ENCODE measurements around the gene GOLIM4. TPM values are rescaled to one million over a fixed set of nuclear protein-coding genes. Genes with fewer than 3 reads are reported as not detected.

Gene GOLIM4
- total and polyA plus RNA-seq, 3 donors from 2014 or later = 9.5 to 21.6 (median 20.1) TPM

DNA sequence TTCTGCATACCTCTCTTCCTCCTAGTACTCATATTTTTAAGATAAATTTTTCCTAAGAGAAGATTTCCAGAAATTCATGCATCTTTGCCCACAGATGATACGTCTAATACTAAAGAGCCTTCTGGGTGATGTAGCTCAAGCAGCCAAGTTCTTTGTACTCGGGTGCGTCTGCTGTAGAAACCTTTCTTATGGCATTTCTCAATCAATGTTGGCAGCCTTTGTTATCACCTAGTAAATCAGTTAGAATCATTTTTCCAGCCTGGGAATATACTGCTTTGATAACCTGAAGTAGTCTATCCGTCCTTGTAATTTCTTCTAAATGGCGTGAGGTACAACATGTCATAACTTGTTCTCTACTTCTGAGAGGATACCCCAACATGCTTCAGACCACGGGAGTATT lies 104.5 kb downstream of the GOLIM4 start:
- Histone ChIP-seq H3K4me3 (no peak overlapping the region), H3K4me1 (no peaks in the 10 kb centered on the region), H3K27ac (no peak overlapping the region), H3K36me3 (ENCODE audit: low read depth, missing control alignments) (no peaks in the 10 kb centered on the region), H3K9me3 (no peaks in the 10 kb centered on the region), H3K27me3 (no peaks in the 10 kb centered on the region)
- 87 to 90% methylated on average over 6 of the region's 6 CpGs for WGBS, 2 donors
- TF ChIP-seq CTCF (IDR thresholded peaks at IDR 0.05) = no peak
- TF ChIP-seq POLR2A (IDR thresholded peaks at IDR 0.05) = no peak
- intact Hi-C loops (cut with DNase I; ENCODE audit: low total_unique reads) = no loop called here
- DNase-seq = no peak

- no peaks in the 10 kb centered on the region for H3K4me1 ChIP-seq
- no peak for DNase-seq
- H3K27me3 ChIP-seq = no peaks in the 10 kb centered on the region
- H3K36me3 ChIP-seq (ENCODE audit: low read depth, missing control alignments) = no peaks in the 10 kb centered on the region
- no peak overlapping the region for H3K27ac ChIP-seq
- TF ChIP-seq CTCF (IDR thresholded peaks at IDR 0.05) (no peak), POLR2A (IDR thresholded peaks at IDR 0.05) (no peak)
- H3K9me3 ChIP-seq = no peaks in the 10 kb centered on the region
- 87 to 94% methylated on average over 6 of the region's 6 CpGs for WGBS, 2 donors
- H3K4me3 ChIP-seq = no peak overlapping the region
- intact Hi-C loops (cut with DNase I; ENCODE audit: low total_unique reads) = no loop called here
Measured at GRCh38 chr3:167989999-167990398, 105.7 kb downstream of the GOLIM4 start.

DNA sequence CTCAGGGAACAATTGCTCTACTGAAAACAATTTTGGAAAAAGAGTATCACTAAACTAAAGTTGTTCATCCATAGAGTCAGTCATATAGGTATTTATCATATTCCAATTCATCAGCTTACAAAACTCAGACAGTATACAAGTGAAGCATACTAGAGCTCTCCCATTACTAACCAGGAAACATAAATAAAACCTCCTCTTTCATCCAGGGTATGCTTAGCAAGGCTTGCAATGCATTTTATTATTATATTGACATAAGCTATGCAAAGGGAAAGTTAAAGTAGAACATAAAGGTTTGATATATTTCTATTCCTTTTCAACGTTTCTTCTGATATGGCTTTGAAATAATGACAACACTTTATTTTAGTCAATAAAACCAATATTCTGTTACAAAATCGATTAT lies 106.7 kb downstream of the GOLIM4 start:
- intact Hi-C loops (cut with DNase I; ENCODE audit: low total_unique reads) = no loop called here
- WGBS, 2 donors = 74 to 75% methylated on average over 2 of the region's 2 CpGs

DNA sequence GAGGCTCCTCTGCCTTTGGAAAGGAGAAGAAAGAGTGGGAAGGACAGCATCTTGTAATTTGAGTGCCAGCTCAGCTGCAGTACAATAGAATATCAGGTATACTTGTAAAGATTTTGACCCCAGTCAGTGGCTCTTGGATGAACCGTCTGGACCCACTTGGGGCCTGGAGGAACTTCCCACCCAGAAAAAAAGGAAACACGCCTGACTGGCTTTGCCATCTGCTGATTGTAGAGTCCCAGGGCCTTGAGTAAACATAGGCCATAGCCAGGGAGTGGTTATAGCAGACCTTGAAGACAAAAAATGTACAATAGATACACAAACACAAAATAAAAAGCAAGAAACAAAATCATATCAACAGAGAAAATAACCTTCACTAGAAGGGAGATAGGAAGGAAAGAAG lies 112.1 kb downstream of the GOLIM4 start:
- intact Hi-C loops (cut with DNase I; ENCODE audit: low total_unique reads) = no loop called here
- no peak overlapping the region for H3K27ac ChIP-seq
- WGBS, 2 donors = 82 to 84% methylated on average over 2 of the region's 2 CpGs
- no peak overlapping the region for H3K4me3 ChIP-seq
- H3K27me3 ChIP-seq = no peaks in the 10 kb centered on the region
- H3K36me3 ChIP-seq (ENCODE audit: low read depth, missing control alignments) = no peaks in the 10 kb centered on the region
- TF ChIP-seq CTCF (IDR thresholded peaks at IDR 0.05) = no peak
- H3K9me3 ChIP-seq = no peaks in the 10 kb centered on the region
- H3K4me1 ChIP-seq = no peaks in the 10 kb centered on the region
- DNase-seq = no peak

More for the DNA sequence above, 106.7 kb downstream of the GOLIM4 start:
- H3K27ac ChIP-seq = no peak overlapping the region
- no peak overlapping the region for H3K4me3 ChIP-seq
- TF ChIP-seq CTCF (IDR thresholded peaks at IDR 0.05) = no peak
- no peak for TF ChIP-seq POLR2A (IDR thresholded peaks at IDR 0.05)
- no peaks in the 10 kb centered on the region for H3K4me1 ChIP-seq
- H3K36me3 ChIP-seq (ENCODE audit: low read depth, missing control alignments) = no peaks in the 10 kb centered on the region
- no peaks in the 10 kb centered on the region for H3K9me3 ChIP-seq
- H3K27me3 ChIP-seq = no peaks in the 10 kb centered on the region
- DNase-seq = no peak

- Histone ChIP-seq H3K4me1 (no peaks in the 10 kb centered on the region), H3K36me3 (ENCODE audit: low read depth, missing control alignments) (no peaks in the 10 kb centered on the region), H3K27ac (no peak overlapping the region), H3K4me3 (no peak overlapping the region), H3K9me3 (no peaks in the 10 kb centered on the region), H3K27me3 (no peaks in the 10 kb centered on the region)
- no peak for DNase-seq
- TF ChIP-seq POLR2A (IDR thresholded peaks at IDR 0.05) (no peak), CTCF (IDR thresholded peaks at IDR 0.05) (no peak)
- intact Hi-C loops (cut with DNase I; ENCODE audit: low total_unique reads) = no loop called here
- 95 to 100% methylated on average over 1 of the region's 1 CpG for WGBS, 2 donors
Measured at GRCh38 chr3:167978486-167978885, 117.2 kb downstream of the GOLIM4 start.

All from testis (tissue), 3 donors.